Stimulated activated effector memory CD8-positive, alpha-beta T cell treated with anti-CD3 and anti-CD28 coated beads, Interleukin-12 subunit alpha, Interleukin-12 subunit beta, amount 100 ng/mL, for 72 hours (primary cell): ENCODE measurements around the gene CSTF1.
"Not testable (repeated sequence)": the region's sequence is repeated elsewhere in the genome, so short reads cannot be mapped to it uniquely, and the experiment has no call there.

Experiments used
- ATAC-seq: fragments of 150-1000 bp; cut with Tn5 transposase; 2 replicates; pipeline ENCODE4 v1.10.0; 2021
- DNase-seq, 2 donors: peaks; one replicate each; pipeline ENCODE4 v3.0.0; 2021 to 2022; ENCODE audit warnings: low spot score in 2 of 2
- H3K27ac Mint-ChIP-seq: one replicate; pipeline ENCODE4 v1.8.0; 2022; ENCODE audit warnings: mild to moderate bottlenecking, mixed read lengths
- H3K36me3 Mint-ChIP-seq: one replicate; pipeline ENCODE4 v1.8.0; 2022; ENCODE audit warnings: mild to moderate bottlenecking, mixed read lengths
- H3K4me1 Mint-ChIP-seq: one replicate; pipeline ENCODE4 v1.8.0; 2022; ENCODE audit warnings: mixed read lengths
- H3K4me3 Mint-ChIP-seq: one replicate; pipeline ENCODE4 v1.8.0; 2022; ENCODE audit warnings: mild to moderate bottlenecking, mixed read lengths
- H3K9me3 Mint-ChIP-seq: one replicate; pipeline ENCODE4 v1.8.0; 2022; ENCODE audit warnings: mixed read lengths

Gene CSTF1

DNA sequence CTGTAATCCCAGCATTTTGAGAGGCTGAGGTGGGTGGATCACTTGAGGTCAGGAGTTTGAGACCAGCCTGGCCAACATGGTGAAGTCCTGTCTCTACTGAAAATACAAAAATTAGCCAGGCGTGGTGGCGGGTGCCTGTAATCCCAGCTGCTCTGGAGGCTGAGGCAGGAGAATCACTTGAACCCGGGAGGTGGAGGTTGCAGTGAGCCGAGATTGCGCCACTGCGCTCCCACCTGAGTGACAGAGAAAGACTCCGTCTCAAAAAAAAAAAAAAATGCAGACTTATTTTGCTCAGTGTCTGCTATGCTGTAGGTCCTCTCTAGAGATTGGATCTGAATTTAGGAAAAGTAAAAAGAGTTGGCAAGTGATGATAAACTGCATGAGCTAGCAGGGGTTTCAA is 18.8 kb downstream of the CSTF1 start:
- H3K9me3 Mint-ChIP-seq: not testable (repeated sequence)

GRCh38 chr20:56411759-56412472 is 19.5 kb downstream of the CSTF1 start, which contains the start of gene CASS4:
Gene CASS4, plus strand, starts transcription at chr20:56412260. Its CDS starts 199 bp downstream, at chr20:56412459.
- H3K4me3 Mint-ChIP-seq: peak within 1 kb of the TSS; percentile 85
- DNase-seq: no peak
- H3K36me3 Mint-ChIP-seq: peaks cover 63% of the 10 kb centered on the region
- ATAC-seq: peak; percentile 53
- peaks cover 3% of the 10 kb centered on the region for H3K9me3 Mint-ChIP-seq
- peak within 1 kb of the TSS; percentile 94 for H3K27ac Mint-ChIP-seq
- peaks cover 59% of the 10 kb centered on the region for H3K4me1 Mint-ChIP-seq

More for the DNA sequence above, 18.8 kb downstream of the CSTF1 start:
- Mint-ChIP-seq H3K36me3 (peaks cover 69% of the 10 kb centered on the region), H3K4me3 (peak overlapping the region; percentile 85), H3K27ac (peak overlapping the region; percentile 94), H3K4me1 (peaks cover 53% of the 10 kb centered on the region)
- DNase-seq, ATAC-seq: not testable (repeated sequence)

- H3K9me3 Mint-ChIP-seq: peaks cover 3% of the 10 kb centered on the region
- ATAC-seq (no peak), DNase-seq (no peak)
- peaks cover 63% of the 10 kb centered on the region for H3K36me3 Mint-ChIP-seq
- H3K4me3 Mint-ChIP-seq: peak overlapping the region; percentile 85
- peaks cover 64% of the 10 kb centered on the region for H3K4me1 Mint-ChIP-seq
- H3K27ac Mint-ChIP-seq: peak overlapping the region; percentile 94
Measured at GRCh38 chr20:56412473-56412790, 20.0 kb downstream of the CSTF1 start.

DNA sequence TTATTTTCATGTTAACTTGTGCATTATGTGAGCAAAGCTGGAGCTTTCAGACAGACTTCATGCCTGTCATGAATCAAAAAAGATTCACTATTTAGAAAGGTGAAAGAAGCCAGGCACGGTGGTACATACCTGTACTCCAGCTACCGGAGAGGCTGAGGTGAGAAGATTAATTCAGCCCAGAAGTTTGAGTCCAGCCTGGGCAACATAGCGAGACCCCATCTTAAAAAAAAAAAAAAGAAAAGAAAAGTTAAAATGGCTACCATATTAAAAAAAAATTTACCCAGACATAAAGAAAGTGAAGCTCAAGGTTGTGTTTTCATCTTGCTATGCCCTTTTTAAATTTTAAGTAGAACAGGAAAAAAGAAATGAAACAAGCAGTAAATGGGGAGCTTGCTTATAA is 20.5 kb downstream of the CSTF1 start:
- Mint-ChIP-seq H3K36me3 (peaks cover 63% of the 10 kb centered on the region), H3K27ac (peak overlapping the region; percentile 94), H3K9me3 (peaks cover 3% of the 10 kb centered on the region), H3K4me3 (peak overlapping the region; percentile 85), H3K4me1 (peaks cover 69% of the 10 kb centered on the region)
- DNase-seq (no peak), ATAC-seq (no peak)

- peaks cover 46% of the 10 kb centered on the region for H3K36me3 Mint-ChIP-seq
- H3K4me1 Mint-ChIP-seq: peaks cover 74% of the 10 kb centered on the region
- H3K4me3 Mint-ChIP-seq: peak overlapping the region; percentile 85
- H3K9me3 Mint-ChIP-seq: peaks cover 3% of the 10 kb centered on the region
- peak overlapping the region; percentile 94 for H3K27ac Mint-ChIP-seq
- DNase-seq: peak in 1 of 2 donors; percentile 26
- peak; percentile 92 for ATAC-seq
Measured at GRCh38 chr20:56414842-56415765, 22.7 kb downstream of the CSTF1 start.

- Mint-ChIP-seq H3K36me3 (peaks cover 47% of the 10 kb centered on the region), H3K9me3 (peaks cover under 1% of the 10 kb centered on the region), H3K4me3 (peak overlapping the region; percentile 85), H3K27ac (peak overlapping the region; percentile 94), H3K4me1 (peaks cover 74% of the 10 kb centered on the region)
- ATAC-seq: no peak
- no peak for DNase-seq
Measured at GRCh38 chr20:56417402-56417801, 25.0 kb downstream of the CSTF1 start.

DNA sequence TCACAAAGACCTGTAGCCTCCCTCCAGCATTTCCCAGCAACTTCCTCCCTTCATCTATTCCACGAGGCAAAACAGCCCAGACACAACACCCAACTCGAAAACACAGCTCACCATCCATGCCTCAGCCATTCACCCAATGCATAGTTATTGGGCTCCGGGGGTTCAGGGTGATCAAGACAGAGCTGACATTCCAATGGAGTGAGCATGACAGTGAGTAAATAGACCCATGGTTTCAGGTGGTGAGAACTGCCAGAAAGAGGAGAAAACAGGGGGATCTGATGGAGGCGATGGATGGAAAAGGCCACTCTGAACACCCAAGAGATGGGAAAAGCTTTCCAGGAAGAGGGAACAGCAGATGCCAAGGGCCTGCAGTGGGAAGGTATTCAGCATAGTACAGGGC is 25.5 kb downstream of the CSTF1 start:
- DNase-seq (no peak), ATAC-seq (no peak)
- Mint-ChIP-seq H3K4me3 (peak overlapping the region; percentile 85), H3K4me1 (peaks cover 73% of the 10 kb centered on the region), H3K9me3 (no peaks in the 10 kb centered on the region), H3K27ac (peak overlapping the region; percentile 94), H3K36me3 (peaks cover 42% of the 10 kb centered on the region)

DNA sequence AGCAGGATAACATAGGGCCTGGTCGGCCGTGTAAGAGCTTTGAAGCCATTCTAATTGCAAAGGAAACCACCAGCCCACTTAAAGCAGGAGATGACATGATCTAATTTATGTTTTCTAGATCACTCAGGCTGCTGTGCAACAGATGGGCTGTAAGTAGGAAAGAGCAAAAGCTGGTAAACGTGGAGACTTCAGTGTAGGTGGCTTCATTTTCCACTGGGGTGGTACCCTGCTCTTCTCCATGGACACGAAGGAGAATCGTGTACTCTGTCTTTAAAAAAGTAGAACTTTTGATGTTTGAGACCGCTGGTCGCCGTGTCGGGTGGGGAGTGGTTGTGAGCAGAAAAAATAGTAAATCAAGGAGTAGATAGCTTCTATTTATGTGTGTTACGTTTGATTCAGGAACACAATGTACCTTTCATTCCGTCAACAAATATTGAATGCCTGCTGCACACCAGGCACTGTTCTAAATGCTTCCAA is 26.0 kb downstream of the CSTF1 start:
- Mint-ChIP-seq H3K27ac (peak overlapping the region; percentile 94), H3K4me1 (peaks cover 71% of the 10 kb centered on the region), H3K4me3 (peak overlapping the region; percentile 85), H3K9me3 (no peaks in the 10 kb centered on the region), H3K36me3 (peaks cover 36% of the 10 kb centered on the region)
- ATAC-seq (peak; percentile 69), DNase-seq (no peak)

DNA sequence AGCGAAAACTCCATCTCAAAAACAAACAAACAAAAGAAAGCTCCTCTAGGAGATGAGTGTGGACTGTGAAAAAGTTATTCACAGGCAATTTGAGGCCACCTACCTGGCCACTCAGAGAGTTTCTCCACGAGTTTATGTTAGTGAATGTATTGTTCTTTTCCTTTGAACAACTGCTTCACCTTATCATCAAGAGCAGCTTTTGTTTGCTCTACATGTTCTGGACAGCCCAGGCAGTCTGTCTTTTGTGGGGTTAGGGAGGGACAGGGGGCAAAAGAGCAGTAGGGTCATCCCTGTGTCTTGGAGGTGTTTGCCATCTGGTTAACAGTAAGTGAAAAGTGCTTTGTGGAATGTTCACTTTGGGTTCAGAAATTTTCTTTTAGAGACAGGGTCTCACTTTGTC is 27.6 kb downstream of the CSTF1 start:
- H3K4me1 Mint-ChIP-seq: peaks cover 57% of the 10 kb centered on the region
- ATAC-seq (no peak), DNase-seq (no peak)
- peak overlapping the region; percentile 94 for H3K27ac Mint-ChIP-seq
- H3K9me3 Mint-ChIP-seq: no peaks in the 10 kb centered on the region
- no peak overlapping the region for H3K4me3 Mint-ChIP-seq
- H3K36me3 Mint-ChIP-seq: peaks cover 23% of the 10 kb centered on the region

- DNase-seq: no peak
- Mint-ChIP-seq H3K4me1 (peaks cover 58% of the 10 kb centered on the region), H3K9me3 (no peaks in the 10 kb centered on the region), H3K4me3 (peak overlapping the region; percentile 34), H3K27ac (peak overlapping the region; percentile 94), H3K36me3 (peaks cover 25% of the 10 kb centered on the region)
- no peak for ATAC-seq
Measured at GRCh38 chr20:56420940-56421688, 28.7 kb downstream of the CSTF1 start.

DNA sequence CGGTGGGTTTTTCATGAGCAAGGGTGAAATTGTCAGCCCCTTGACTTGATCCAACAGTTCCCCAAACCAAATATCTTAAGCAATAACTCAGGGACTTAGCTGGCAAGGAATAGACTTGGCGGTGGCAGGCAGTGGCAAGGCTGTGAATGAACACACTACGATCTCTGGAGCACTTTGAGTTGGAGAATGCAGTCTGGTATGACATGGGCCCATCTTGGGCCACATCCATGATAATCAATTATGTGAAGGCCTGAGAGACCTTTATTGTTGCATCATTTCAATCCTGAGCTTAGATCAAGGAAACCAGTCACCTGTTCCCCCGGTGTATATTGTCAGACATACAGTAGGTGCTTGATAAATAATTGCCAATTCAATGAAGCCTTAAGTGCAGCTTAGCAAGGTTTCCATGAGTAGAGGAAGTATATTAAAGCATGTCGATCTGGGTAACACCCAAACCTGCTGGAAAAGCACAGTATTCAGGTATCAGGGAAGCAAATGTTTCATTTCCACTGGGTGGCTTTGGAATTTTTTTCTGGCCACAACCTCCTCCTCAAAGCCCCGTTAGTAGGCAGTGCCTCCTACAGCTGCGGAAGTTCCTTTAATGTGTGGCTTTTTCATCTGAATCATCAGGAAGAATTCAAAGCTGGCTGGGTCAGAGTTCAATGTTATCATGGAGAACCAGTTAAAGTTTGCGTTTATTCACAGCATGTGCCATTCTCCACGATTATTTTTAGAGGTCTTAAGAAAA is 29.8 kb downstream of the CSTF1 start:
- H3K36me3 Mint-ChIP-seq: peaks cover 21% of the 10 kb centered on the region
- peak overlapping the region; percentile 94 for H3K27ac Mint-ChIP-seq
- no peaks in the 10 kb centered on the region for H3K9me3 Mint-ChIP-seq
- peak overlapping the region; percentile 34 for H3K4me3 Mint-ChIP-seq
- no peak for DNase-seq
- no peak for ATAC-seq
- peaks cover 57% of the 10 kb centered on the region for H3K4me1 Mint-ChIP-seq

- H3K4me1 Mint-ChIP-seq: peaks cover 56% of the 10 kb centered on the region
- DNase-seq (no peak), ATAC-seq (no peak)
- H3K9me3 Mint-ChIP-seq: no peaks in the 10 kb centered on the region
- peak overlapping the region; percentile 34 for H3K4me3 Mint-ChIP-seq
- H3K36me3 Mint-ChIP-seq: peaks cover 16% of the 10 kb centered on the region
- peak overlapping the region; percentile 94 for H3K27ac Mint-ChIP-seq
Measured at GRCh38 chr20:56422824-56423189, 30.4 kb downstream of the CSTF1 start.

GRCh38 chr20:56423211-56423610 is 30.8 kb downstream of the CSTF1 start:
- Mint-ChIP-seq H3K4me1 (peaks cover 56% of the 10 kb centered on the region), H3K27ac (peak overlapping the region; percentile 94), H3K9me3 (no peaks in the 10 kb centered on the region), H3K4me3 (no peak overlapping the region), H3K36me3 (peaks cover 12% of the 10 kb centered on the region)
- ATAC-seq (no peak), DNase-seq (no peak)

- Mint-ChIP-seq H3K4me1 (peaks cover 56% of the 10 kb centered on the region), H3K27ac (no peak overlapping the region), H3K9me3 (no peaks in the 10 kb centered on the region), H3K4me3 (no peak overlapping the region), H3K36me3 (peaks cover 12% of the 10 kb centered on the region)
- DNase-seq (no peak), ATAC-seq (no peak)
Measured at GRCh38 chr20:56423886-56424285, 31.4 kb downstream of the CSTF1 start.
